Measurements from ENCODE around the gene RMDN2. TPM values are rescaled to one million over a fixed set of nuclear protein-coding genes. Genes with fewer than 3 reads are reported as not detected.

The RMDN2 gene
- total RNA-seq, 4 donors from 2014 or later = 9.6 to 14.4 (median 12.0) TPM

- no peak for TF ChIP-seq EP300 (IDR thresholded peaks at IDR 0.05)
- TF ChIP-seq CTCF (IDR thresholded peaks at IDR 0.05) = no peak
- TF ChIP-seq POLR2A (IDR thresholded peaks at IDR 0.05) = no peak
- WGBS, 2 donors = 64 to 71% methylated on average over 2 of the region's 2 CpGs
Observed at GRCh38 chr2:37906131-37906530, 19.0 kb upstream of the RMDN2 start.

GRCh38 chr2:37907501-37908225 is 17.4 kb upstream of the RMDN2 start:
- Histone ChIP-seq H3K27ac (no peak overlapping the region), H3K4me1 (no peaks in the 10 kb centered on the region), H3K36me3 (no peaks in the 10 kb centered on the region), H3K4me3 (no peak overlapping the region), H3K9me3 (no peaks in the 10 kb centered on the region), H3K27me3 (no peaks in the 10 kb centered on the region)
- WGBS, 2 donors = 60 to 63% methylated on average over 5 of the region's 5 CpGs
- TF ChIP-seq POLR2A (IDR thresholded peaks at IDR 0.05) (no peak), EP300 (IDR thresholded peaks at IDR 0.05) (no peak), CTCF (IDR thresholded peaks at IDR 0.05) (no peak)
- DNase-seq (ENCODE audit: low spot score in 2 of 2) = no peak

More at GRCh38 chr2:37906131-37906530, 19.0 kb upstream of the RMDN2 start:
- Histone ChIP-seq H3K27me3 (no peaks in the 10 kb centered on the region), H3K36me3 (no peaks in the 10 kb centered on the region), H3K9me3 (no peaks in the 10 kb centered on the region), H3K27ac (no peak overlapping the region), H3K4me1 (no peaks in the 10 kb centered on the region), H3K4me3 (no peak overlapping the region)
- DNase-seq (ENCODE audit: low spot score in 2 of 2) = no peak

GRCh38 chr2:37911296-37911873 is 13.7 kb upstream of the RMDN2 start:
- no peak overlapping the region for H3K27ac ChIP-seq
- H3K27me3 ChIP-seq = no peaks in the 10 kb centered on the region
- 51 to 65% methylated on average over 4 of the region's 4 CpGs for WGBS, 2 donors
- no peak overlapping the region for H3K4me3 ChIP-seq
- H3K4me1 ChIP-seq = peaks cover 0 to 2% (median 0%) of the 10 kb centered on the region in 4 donors
- no peaks in the 10 kb centered on the region for H3K36me3 ChIP-seq
- DNase-seq (ENCODE audit: low spot score in 2 of 2) = no peak
- TF ChIP-seq CTCF (IDR thresholded peaks at IDR 0.05) (no peak), EP300 (IDR thresholded peaks at IDR 0.05) (no peak), POLR2A (IDR thresholded peaks at IDR 0.05) (no peak)
- no peaks in the 10 kb centered on the region for H3K9me3 ChIP-seq

GRCh38 chr2:37912056-37912455 is 13.0 kb upstream of the RMDN2 start:
- WGBS, 2 donors = 46 to 68% methylated on average over 1 of the region's 1 CpG
- TF ChIP-seq POLR2A (IDR thresholded peaks at IDR 0.05) (no peak), CTCF (IDR thresholded peaks at IDR 0.05) (no peak), EP300 (IDR thresholded peaks at IDR 0.05) (no peak)
- Histone ChIP-seq H3K36me3 (no peaks in the 10 kb centered on the region), H3K4me1 (peaks cover 0 to 8% (median 0%) of the 10 kb centered on the region in 4 donors), H3K27me3 (no peaks in the 10 kb centered on the region), H3K27ac (no peak overlapping the region), H3K4me3 (no peak overlapping the region), H3K9me3 (no peaks in the 10 kb centered on the region)
- no peak for DNase-seq (ENCODE audit: low spot score in 2 of 2)

GRCh38 chr2:37912616-37913015 is 12.5 kb upstream of the RMDN2 start:
- no peak overlapping the region for H3K4me3 ChIP-seq
- H3K9me3 ChIP-seq = no peaks in the 10 kb centered on the region
- peaks cover 0 to 14% (median 0%) of the 10 kb centered on the region in 4 donors for H3K4me1 ChIP-seq
- no peak for TF ChIP-seq CTCF (IDR thresholded peaks at IDR 0.05)
- TF ChIP-seq POLR2A (IDR thresholded peaks at IDR 0.05) = no peak
- TF ChIP-seq EP300 (IDR thresholded peaks at IDR 0.05) = no peak
- H3K27me3 ChIP-seq = no peaks in the 10 kb centered on the region
- no peak for DNase-seq (ENCODE audit: low spot score in 2 of 2)
- H3K27ac ChIP-seq = no peak overlapping the region
- WGBS, 2 donors = 93 to 96% methylated on average over 2 of the region's 2 CpGs
- no peaks in the 10 kb centered on the region for H3K36me3 ChIP-seq

Data from tibial nerve (tissue), 4 donors.